ENCODE data around the gene MFSD6L. TPM values are rescaled to one million over a fixed set of nuclear protein-coding genes. Genes with fewer than 3 reads are reported as not detected.
A peak's percentile ranks its signal among the peaks of the same experiment; 100 is the strongest.

Gene MFSD6L
- polyA plus RNA-seq, 3 donors = 0.08 to 0.37 TPM; not detected in 1

- no peak overlapping the region for H3K4me2 ChIP-seq (replicated peaks; ENCODE audit: extremely low read depth, low read length, poor library complexity, severe bottlenecking)
- no peak overlapping the region for H3K4me3 Mint-ChIP-seq
- no peaks in the 10 kb centered on the region for H3K36me3 ChIP-seq (replicated peaks in 1 of 2; ENCODE audit: control insufficient read depth in 1 of 2, insufficient read depth in 2 of 2, low read length in 2 of 2)
- H3K4me1 Mint-ChIP-seq = peaks cover 48% of the 10 kb centered on the region
- no peak overlapping the region for H3K4me3 ChIP-seq (replicated peaks in 1 of 3; ENCODE audit: low read depth in 2 of 3, low read length in 3 of 3)
- no peaks in the 10 kb centered on the region for H4K20me1 ChIP-seq (ENCODE audit: insufficient read depth, low read length)
- peaks cover 41 to 56% of the 10 kb centered on the region in 2 donors for H3K4me1 ChIP-seq (ENCODE audit: control insufficient read depth in 1 of 2, insufficient read depth in 2 of 2, low read length in 2 of 2)
- H3K27me3 Mint-ChIP-seq (ENCODE audit: low read depth in 3 of 3) = peaks cover 0 to 4% (median 0%) of the 10 kb centered on the region in 3 donors
- TF ChIP-seq, protein P1, sequence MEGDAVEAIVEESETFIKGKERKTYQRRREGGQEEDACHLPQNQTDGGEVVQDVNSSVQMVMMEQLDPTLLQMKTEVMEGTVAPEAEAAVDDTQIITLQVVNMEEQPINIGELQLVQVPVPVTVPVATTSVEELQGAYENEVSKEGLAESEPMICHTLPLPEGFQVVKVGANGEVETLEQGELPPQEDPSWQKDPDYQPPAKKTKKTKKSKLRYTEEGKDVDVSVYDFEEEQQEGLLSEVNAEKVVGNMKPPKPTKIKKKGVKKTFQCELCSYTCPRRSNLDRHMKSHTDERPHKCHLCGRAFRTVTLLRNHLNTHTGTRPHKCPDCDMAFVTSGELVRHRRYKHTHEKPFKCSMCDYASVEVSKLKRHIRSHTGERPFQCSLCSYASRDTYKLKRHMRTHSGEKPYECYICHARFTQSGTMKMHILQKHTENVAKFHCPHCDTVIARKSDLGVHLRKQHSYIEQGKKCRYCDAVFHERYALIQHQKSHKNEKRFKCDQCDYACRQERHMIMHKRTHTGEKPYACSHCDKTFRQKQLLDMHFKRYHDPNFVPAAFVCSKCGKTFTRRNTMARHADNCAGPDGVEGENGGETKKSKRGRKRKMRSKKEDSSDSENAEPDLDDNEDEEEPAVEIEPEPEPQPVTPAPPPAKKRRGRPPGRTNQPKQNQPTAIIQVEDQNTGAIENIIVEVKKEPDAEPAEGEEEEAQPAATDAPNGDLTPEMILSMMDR (IDR thresholded peaks at IDR 0.05) = peak; percentile 17
- H3K9ac ChIP-seq (ENCODE audit: insufficient read depth, low read length, poor library complexity, severe bottlenecking) = no peak overlapping the region
- intact Hi-C loops (cut with micrococcal nuclease) = loop anchor here in 1 of 2 donors (5.0 kb wide), 1 partner anchor 44 kb away; no protein-coding TSS in a partner anchor
- H3K9me3 ChIP-seq (replicated peaks in 1 of 2; ENCODE audit: control insufficient read depth in 1 of 2, insufficient read depth in 1 of 2, low read length in 2 of 2) = peaks cover 3 to 6% of the 10 kb centered on the region in 2 donors
- peaks cover 0 to 15% (median 9%) of the 10 kb centered on the region in 7 donors for H3K9me3 Mint-ChIP-seq
- H2AFZ ChIP-seq (ENCODE audit: insufficient read depth, low read depth, low read length, poor library complexity, severe bottlenecking) = no peak overlapping the region
- no peak for DNase-seq
- H3K27ac ChIP-seq (ENCODE audit: low read depth in 1 of 2, low read length in 2 of 2) = no peak overlapping the region
- WGBS (ENCODE audit: insufficient coverage) = no CpG with 5 or more reads among the region's 4 CpGs
- H3K27ac Mint-ChIP-seq = peak overlapping the region in 1 of 7 donors; percentile 77
- no peaks in the 10 kb centered on the region for H3K79me2 ChIP-seq (ENCODE audit: insufficient read depth, low read length)
- peaks cover 4 to 8% of the 10 kb centered on the region in 2 donors for H3K36me3 Mint-ChIP-seq
- H3K27me3 ChIP-seq (ENCODE audit: control insufficient read depth in 2 of 2, insufficient read depth in 2 of 2, low read length in 2 of 2) = no peaks in the 10 kb centered on the region
These were observed 7.8 kb downstream of the MFSD6L start for GRCh38 chr17:8791248-8791909.

- no peak overlapping the region for H3K4me3 ChIP-seq (replicated peaks in 1 of 3; ENCODE audit: low read depth in 2 of 3, low read length in 3 of 3)
- no peaks in the 10 kb centered on the region for H3K36me3 ChIP-seq (replicated peaks in 1 of 2; ENCODE audit: control insufficient read depth in 1 of 2, insufficient read depth in 2 of 2, low read length in 2 of 2)
- no peaks in the 10 kb centered on the region for H3K79me2 ChIP-seq (ENCODE audit: insufficient read depth, low read length)
- peak overlapping the region in 1 of 2 donors; percentile 1 for H3K27ac ChIP-seq (ENCODE audit: low read depth in 1 of 2, low read length in 2 of 2)
- Mint-ChIP-seq H3K27me3 (ENCODE audit: low read depth in 3 of 3) (peaks cover 0 to 4% (median 0%) of the 10 kb centered on the region in 3 donors), H3K27ac (peak overlapping the region in 4 of 7 donors; percentile 4 to 65 (median 37)), H3K36me3 (peaks cover 4 to 6% of the 10 kb centered on the region in 2 donors), H3K4me3 (peak overlapping the region in 1 of 2 donors; percentile 38), H3K9me3 (peaks cover 0 to 12% (median 7%) of the 10 kb centered on the region in 7 donors), H3K4me1 (peaks cover 44% of the 10 kb centered on the region)
- no peak overlapping the region for H3K9ac ChIP-seq (ENCODE audit: insufficient read depth, low read length, poor library complexity, severe bottlenecking)
- H3K4me2 ChIP-seq (replicated peaks; ENCODE audit: extremely low read depth, low read length, poor library complexity, severe bottlenecking) = no peak overlapping the region
- intact Hi-C loops (cut with micrococcal nuclease) = loop anchor here in 1 of 2 donors (5.0 to 10.0 kb wide), 2 partner anchors 42 to 405 kb away; partner anchors contain the start of gene RPL26
- TF ChIP-seq, protein P1 (IDR thresholded peaks at IDR 0.05) = no peak
- H3K9me3 ChIP-seq (replicated peaks in 1 of 2; ENCODE audit: control insufficient read depth in 1 of 2, insufficient read depth in 1 of 2, low read length in 2 of 2) = peaks cover 0 to 6% of the 10 kb centered on the region in 2 donors
- H3K27me3 ChIP-seq (ENCODE audit: control insufficient read depth in 2 of 2, insufficient read depth in 2 of 2, low read length in 2 of 2) = no peaks in the 10 kb centered on the region
- no peaks in the 10 kb centered on the region for H4K20me1 ChIP-seq (ENCODE audit: insufficient read depth, low read length)
- peaks cover 37 to 52% of the 10 kb centered on the region in 2 donors for H3K4me1 ChIP-seq (ENCODE audit: control insufficient read depth in 1 of 2, insufficient read depth in 2 of 2, low read length in 2 of 2)
- DNase-seq = no peak
- H2AFZ ChIP-seq (ENCODE audit: insufficient read depth, low read depth, low read length, poor library complexity, severe bottlenecking) = no peak overlapping the region
- 46% methylated on average over 4 of the region's 10 CpGs for WGBS (ENCODE audit: insufficient coverage)
These were observed 9.4 kb downstream of the MFSD6L start for GRCh38 chr17:8789743-8790142.
